ENCODE results near the gene IL13RA2.

DNA sequence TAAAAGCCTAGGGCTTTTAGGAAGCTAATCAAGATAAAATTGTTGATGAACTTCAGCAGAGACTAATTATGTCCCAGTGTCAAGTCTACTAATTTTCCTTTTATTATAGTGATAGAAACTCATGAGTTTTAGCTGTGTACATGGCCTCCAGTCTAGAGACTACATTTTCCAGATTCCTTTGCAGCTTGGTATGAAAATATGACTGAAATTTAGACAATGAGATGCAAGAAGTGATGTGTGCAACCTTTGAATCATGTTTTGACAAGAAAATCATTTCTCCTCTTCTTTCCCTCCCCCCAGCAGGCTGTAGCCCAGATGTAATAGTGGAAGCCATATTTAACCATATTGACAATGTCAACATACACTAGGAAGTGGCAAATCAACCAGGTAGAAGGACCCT, 30.3 kb upstream of the IL13RA2 start:
- TF ChIP-seq, protein P1, sequence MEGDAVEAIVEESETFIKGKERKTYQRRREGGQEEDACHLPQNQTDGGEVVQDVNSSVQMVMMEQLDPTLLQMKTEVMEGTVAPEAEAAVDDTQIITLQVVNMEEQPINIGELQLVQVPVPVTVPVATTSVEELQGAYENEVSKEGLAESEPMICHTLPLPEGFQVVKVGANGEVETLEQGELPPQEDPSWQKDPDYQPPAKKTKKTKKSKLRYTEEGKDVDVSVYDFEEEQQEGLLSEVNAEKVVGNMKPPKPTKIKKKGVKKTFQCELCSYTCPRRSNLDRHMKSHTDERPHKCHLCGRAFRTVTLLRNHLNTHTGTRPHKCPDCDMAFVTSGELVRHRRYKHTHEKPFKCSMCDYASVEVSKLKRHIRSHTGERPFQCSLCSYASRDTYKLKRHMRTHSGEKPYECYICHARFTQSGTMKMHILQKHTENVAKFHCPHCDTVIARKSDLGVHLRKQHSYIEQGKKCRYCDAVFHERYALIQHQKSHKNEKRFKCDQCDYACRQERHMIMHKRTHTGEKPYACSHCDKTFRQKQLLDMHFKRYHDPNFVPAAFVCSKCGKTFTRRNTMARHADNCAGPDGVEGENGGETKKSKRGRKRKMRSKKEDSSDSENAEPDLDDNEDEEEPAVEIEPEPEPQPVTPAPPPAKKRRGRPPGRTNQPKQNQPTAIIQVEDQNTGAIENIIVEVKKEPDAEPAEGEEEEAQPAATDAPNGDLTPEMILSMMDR (IDR thresholded peaks at IDR 0.05) = no peak
- TF ChIP-seq POLR2A (IDR thresholded peaks at IDR 0.05) = no peak
